ENCODE data around the gene SFN. TPM values are rescaled to one million over a fixed set of nuclear protein-coding genes. Genes with fewer than 3 reads are reported as not detected.

Gene SFN
- total RNA-seq (2021; ENCODE audit: unreplicated experiment) (245 TPM), Bru-seq, nascent RNA (percentile 96 among the genes with signal in this experiment), BruChase-seq, experiment 1, labeled RNA remaining after a 6-hour chase (percentile 97 among the genes with signal in this experiment), BruChase-seq, experiment 2, labeled RNA remaining after a 2-hour chase (percentile 98 among the genes with signal in this experiment)
- 354 and 441 TPM in 2 replicates for polyA plus RNA-seq (2012)
- long read RNA-seq, transcript SFN-201 (1 exons, 1,320 nt): major isoform, 134 of 134 reads
- long read RNA-seq, partial matches to known transcripts: 0 of 134 reads
- long read RNA-seq, other reads (novel, unspliced or antisense): 0 of 134 reads

DNA sequence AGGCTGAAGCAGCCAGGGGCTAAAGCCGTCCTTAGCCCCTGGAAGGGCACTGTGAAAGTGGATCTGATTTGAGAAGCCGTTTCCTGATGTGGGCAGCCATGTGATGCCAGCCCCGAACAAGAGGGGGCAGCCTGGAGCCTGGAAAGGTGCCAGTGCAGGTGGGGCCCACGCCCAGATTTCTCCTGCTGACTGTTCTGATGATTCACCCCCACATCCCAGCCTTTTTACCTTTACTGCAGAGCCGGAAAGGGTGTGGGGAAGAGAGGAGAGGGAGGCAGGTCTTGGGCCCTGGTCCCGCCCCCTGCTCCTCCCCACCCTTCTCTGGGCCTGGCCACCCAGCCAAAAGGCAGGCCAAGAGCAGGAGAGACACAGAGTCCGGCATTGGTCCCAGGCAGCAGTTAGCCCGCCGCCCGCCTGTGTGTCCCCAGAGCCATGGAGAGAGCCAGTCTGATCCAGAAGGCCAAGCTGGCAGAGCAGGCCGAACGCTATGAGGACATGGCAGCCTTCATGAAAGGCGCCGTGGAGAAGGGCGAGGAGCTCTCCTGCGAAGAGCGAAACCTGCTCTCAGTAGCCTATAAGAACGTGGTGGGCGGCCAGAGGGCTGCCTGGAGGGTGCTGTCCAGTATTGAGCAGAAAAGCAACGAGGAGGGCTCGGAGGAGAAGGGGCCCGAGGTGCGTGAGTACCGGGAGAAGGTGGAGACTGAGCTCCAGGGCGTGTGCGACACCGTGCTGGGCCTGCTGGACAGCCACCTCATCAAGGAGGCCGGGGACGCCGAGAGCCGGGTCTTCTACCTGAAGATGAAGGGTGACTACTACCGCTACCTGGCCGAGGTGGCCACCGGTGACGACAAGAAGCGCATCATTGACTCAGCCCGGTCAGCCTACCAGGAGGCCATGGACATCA, at the start of gene SFN:
Gene SFN, plus strand, starts transcription at position 369 of the 904 bp plus-strand sequence. Its CDS starts 64 bp downstream, at position 433.
- TF ChIP-seq, protein P1, sequence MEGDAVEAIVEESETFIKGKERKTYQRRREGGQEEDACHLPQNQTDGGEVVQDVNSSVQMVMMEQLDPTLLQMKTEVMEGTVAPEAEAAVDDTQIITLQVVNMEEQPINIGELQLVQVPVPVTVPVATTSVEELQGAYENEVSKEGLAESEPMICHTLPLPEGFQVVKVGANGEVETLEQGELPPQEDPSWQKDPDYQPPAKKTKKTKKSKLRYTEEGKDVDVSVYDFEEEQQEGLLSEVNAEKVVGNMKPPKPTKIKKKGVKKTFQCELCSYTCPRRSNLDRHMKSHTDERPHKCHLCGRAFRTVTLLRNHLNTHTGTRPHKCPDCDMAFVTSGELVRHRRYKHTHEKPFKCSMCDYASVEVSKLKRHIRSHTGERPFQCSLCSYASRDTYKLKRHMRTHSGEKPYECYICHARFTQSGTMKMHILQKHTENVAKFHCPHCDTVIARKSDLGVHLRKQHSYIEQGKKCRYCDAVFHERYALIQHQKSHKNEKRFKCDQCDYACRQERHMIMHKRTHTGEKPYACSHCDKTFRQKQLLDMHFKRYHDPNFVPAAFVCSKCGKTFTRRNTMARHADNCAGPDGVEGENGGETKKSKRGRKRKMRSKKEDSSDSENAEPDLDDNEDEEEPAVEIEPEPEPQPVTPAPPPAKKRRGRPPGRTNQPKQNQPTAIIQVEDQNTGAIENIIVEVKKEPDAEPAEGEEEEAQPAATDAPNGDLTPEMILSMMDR (IDR thresholded peaks at IDR 0.05 in 2 of 3, conservative IDR thresholded peaks at IDR 0.05 in 1 of 3; ENCODE audit: borderline replicate concordance in 1 of 3, insufficient read depth in 1 of 3, low read depth in 2 of 3, low read length in 2 of 3): peak in 2 of 3 experiments; percentile 84 to 91; a peak in 4 of 6 replicates
- TF ChIP-seq YY1 (IDR thresholded peaks at IDR 0.05; ENCODE audit: extremely low read depth, insufficient replicate concordance, low read depth, low read length) (no peak), JUND (IDR thresholded peaks at IDR 0.05) (no peak), POLR2AphosphoS5 (IDR thresholded peaks at IDR 0.05; ENCODE audit: low read depth, low read length) (peak; percentile 100), ZFX (IDR thresholded peaks at IDR 0.05) (peak; percentile 73), POLR2A (IDR thresholded peaks at IDR 0.05; ENCODE audit: borderline replicate concordance, extremely low read depth, insufficient read depth, insufficient read length) (peak; percentile 97)
- Histone ChIP-seq H3K9ac (ENCODE audit: low read length) (peak within 1 kb of the TSS; percentile 99), H4K20me1 (ENCODE audit: insufficient read depth) (no peaks in the 10 kb centered on the region), H3K4me1 (ENCODE audit: control insufficient read depth in 1 of 2, insufficient read depth in 2 of 2, low read length in 2 of 2) (peaks cover 40 to 69% of the 10 kb centered on the region in 2 experiments), H3K4me3 (replicated peaks in 1 of 2; ENCODE audit: low read depth in 1 of 2, low read length in 2 of 2) (peak within 1 kb of the TSS; percentile 88 to 96), H3K4me2 (ENCODE audit: low read length) (peak within 1 kb of the TSS; percentile 100), H3K9me3 (ENCODE audit: control insufficient read depth in 1 of 2, insufficient read depth in 1 of 2, low read depth in 1 of 2, low read length in 2 of 2) (no peaks in the 10 kb centered on the region), H3K27ac (ENCODE audit: low read depth, low read length) (peak within 1 kb of the TSS; percentile 100), H3K36me3 (ENCODE audit: control insufficient read depth in 1 of 2, insufficient read depth in 2 of 2, low read length in 2 of 2) (0 out of 4 replicates have a peak, but pooled peaks cover 0 to 5% of the 10 kb centered on the region in 2 experiments), H3K27me3 (ENCODE audit: insufficient read depth, low read length) (no peaks in the 10 kb centered on the region), H2AFZ (ENCODE audit: low read depth, low read length, poor library complexity, severe bottlenecking) (no peak within 1 kb of the TSS), H3K79me2 (ENCODE audit: insufficient read depth, low read length) (peaks cover 20% of the 10 kb centered on the region), H3K9me2 (ENCODE audit: insufficient read depth) (no peaks in the 10 kb centered on the region)
- POLR2A ChIA-PET: interaction anchor here (0.7 to 3.9 kb wide), 6 partner anchors 8 to 52 kb away, joined by 3 to 29 read pairs (median 3); partner anchors contain the start of gene GPN2
- BruUV-seq (replicated peaks): TSS peak; percentile 96
- RAD21 ChIA-PET (ENCODE audit: low non-redundant PET in 1 of 2, low total read pairs in 2 of 2, uncharacterized antibody in 2 of 2, unreplicated experiment in 2 of 2): no interaction called here
- ATAC-seq (peak; percentile 64), DNase-seq (ENCODE audit: low read depth, low spot score) (peak; percentile 98)
- CTCF ChIA-PET: interaction anchor here (1.0 to 3.4 kb wide), 4 partner anchors 7 to 261 kb away, joined by 4 to 14 read pairs (median 7); no protein-coding TSS in a partner anchor
- intact Hi-C loops (cut with micrococcal nuclease): loop anchor here (1.0 to 10.0 kb wide), 3 partner anchors 10 to 261 kb away; partner anchors contain the start of gene ARID1A
